GM21515 (cell line): ENCODE measurements around the gene ABCB1.

Experiments used
- ATAC-seq: cut with Tn5 transposase; IDR thresholded peaks from one replicate; pipeline ENCODE4 v1.9.1; 2021; ENCODE audit not compliant: unreplicated experiment

The ABCB1 gene

DNA sequence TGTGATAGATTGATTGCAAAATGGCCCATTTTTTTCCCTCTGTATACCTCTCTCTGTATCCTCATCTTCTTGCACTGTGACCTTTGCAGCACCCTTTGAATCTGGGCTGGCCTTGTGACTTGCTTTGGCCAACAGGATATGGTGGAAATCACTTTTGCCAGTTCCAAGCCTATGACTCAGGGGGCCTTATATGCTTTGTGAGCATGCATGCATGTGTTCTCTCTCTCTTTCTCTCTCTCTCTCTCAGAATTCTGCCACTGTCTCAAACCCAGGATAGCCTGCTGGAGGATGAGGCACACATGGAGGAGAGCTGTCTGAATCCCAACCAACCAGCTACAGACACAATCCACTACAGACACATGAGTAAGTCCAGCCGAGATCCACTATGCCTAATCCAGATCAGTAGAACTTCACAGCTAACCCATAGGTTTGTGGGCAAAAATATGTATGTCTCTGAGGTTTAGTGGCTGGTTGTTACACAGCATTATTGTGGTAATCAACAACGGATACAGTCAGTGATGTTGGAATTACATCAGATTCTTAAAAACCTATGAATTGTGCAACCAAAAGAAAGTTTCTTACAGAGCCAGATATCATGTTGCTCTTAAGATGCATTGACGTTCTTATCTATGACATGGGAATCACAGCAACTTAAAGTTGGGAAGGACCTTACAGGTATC lies 83.4 kb downstream of the ABCB1 start:
- no peak for ATAC-seq

DNA sequence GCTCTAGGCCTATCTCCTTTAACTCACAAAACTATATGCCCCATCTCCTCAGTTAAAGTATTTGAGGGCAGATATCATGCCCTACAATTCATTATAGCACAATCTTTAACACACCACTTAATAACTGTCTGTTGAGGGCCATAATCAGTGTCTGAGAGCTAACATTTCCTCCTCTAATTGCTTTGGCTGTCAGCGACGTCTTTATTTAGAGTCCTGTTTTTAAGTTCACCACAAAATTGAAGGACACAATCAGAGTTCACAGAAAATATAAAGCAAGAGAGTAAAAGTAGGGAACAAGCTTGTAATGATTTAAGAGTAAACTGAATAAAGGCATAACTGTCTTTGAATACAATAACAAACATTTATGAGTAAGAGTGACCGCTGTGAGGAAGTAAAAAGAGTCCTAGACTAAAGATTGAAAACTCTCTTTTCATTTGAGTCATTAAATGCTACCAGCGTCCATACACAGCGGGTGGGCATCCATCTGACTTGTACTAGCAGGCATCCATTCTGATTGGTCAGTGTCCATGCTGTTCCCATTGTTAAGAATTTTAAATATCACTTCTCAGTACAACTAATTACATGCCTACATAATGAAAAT lies 86.8 kb downstream of the ABCB1 start:
- no peak for ATAC-seq

DNA sequence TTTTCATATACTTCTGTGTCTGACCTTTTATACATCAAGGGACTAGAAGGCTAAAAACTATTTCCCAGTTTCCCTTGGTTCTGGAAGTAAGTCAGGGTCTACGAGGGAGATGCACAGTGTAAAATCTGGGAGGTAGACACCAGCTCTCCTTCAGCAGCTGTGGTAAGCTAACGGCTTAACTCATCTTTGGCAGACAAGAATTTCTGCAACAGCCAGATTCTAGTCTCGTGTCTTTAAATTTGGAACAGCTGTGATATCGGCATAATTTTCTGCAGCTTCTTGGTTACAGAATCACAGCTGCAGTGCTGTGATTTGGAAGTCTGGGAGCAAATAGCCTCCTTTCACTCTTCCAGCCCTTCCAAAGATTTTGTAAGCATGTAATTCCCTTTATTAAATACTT lies 87.8 kb downstream of the ABCB1 start:
- ATAC-seq, result no peak

- ATAC-seq, result no peak
These were observed 89.2 kb downstream of the ABCB1 start for GRCh38 chr7:87511510-87511909.

DNA sequence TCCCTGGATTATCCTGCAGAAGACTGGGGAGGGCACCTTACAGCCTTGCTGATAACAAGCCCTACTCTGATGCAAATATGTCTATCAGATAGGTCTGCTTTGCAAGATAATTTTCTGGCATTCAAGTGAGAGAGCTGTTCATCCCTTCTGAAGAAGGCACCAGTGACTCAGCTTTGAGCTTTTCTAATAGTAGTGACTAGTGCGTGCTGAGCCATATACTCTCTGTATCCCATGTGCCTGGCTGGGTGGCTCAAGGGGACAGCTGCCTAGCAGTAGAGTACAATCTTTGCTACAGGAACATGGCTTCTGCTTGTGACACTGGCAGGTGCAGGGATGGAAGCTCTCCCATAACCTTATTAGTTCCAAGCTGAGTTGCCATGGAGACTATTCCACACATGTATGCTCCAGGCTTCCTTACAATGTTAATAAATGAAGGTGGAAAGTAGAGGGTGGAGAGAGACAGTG lies 90.2 kb downstream of the ABCB1 start:
- ATAC-seq, result no peak

DNA sequence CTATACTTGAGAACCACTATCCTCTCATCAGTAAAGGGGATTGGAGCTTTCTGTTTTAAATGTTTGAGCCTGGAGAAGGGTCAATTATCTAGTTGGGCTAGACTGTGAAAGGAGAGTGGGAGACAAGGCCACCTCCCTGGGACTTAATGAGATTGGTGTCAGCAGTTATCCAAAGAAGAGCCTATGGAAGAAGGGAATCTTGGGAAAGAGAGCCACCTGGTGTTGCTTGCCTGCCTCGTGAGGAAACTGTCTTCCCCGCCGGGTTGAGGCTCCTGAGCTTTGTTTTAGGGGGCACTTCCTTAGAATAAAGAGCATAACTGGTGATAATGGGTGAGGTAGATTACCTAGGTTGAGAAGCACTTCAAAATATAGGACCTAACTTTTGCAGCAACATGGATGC lies 93.2 kb downstream of the ABCB1 start:
- ATAC-seq, result no peak

GRCh38 chr7:87506246-87507180 lies 94.2 kb downstream of the ABCB1 start:
- ATAC-seq, result no peak

GRCh38 chr7:87505557-87506245 lies 95.0 kb downstream of the ABCB1 start:
- peak; percentile 65 for ATAC-seq

DNA sequence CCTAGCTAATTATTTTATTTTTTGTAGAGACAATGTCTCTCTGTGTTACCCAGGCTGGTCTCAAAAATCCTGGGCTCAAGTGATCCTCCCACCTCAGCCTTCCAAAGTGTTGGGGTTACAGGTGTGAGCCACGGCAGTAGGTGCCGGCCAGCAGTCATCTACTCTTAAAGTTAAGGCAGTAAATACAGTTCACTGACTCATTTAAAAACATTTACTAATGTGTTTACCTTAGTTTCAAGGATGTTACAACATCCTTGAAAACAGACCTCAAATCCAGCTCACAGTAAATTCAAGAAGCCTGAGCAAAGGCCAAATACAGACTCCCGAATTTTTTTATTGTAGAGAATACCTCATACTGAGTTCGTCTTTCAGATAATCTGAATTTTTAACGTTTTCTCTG lies 95.6 kb downstream of the ABCB1 start:
- ATAC-seq, result no peak

GRCh38 chr7:87499494-87499893 lies 101.2 kb downstream of the ABCB1 start:
- ATAC-seq, result no peak

- ATAC-seq, result no peak
These were observed 101.8 kb downstream of the ABCB1 start for GRCh38 chr7:87498893-87499292.

GRCh38 chr7:87497482-87497881 lies 103.2 kb downstream of the ABCB1 start:
- no peak for ATAC-seq

GRCh38 chr7:87495366-87495765 lies 105.3 kb downstream of the ABCB1 start:
- ATAC-seq, result no peak

DNA sequence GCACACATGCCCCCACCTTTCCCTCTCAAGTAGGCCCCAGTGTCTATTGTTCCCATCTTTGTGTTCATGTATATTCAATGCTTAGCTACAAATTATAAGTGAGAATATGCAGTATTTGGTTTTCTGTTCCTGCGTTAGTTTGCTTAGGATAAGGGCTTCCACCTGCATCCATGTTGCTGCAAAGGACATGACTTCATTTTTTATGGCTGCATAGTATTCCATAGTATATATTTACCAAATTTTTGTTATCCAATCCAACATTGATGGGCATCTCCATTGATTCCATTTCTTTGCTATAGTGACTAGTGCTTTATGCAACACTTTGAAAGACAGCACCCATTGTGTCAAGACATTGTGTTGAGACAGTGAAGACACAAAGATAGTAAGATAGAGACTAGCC lies 106.2 kb downstream of the ABCB1 start:
- no peak for ATAC-seq

GRCh38 chr7:87483131-87483530 lies 117.6 kb downstream of the ABCB1 start:
- no peak for ATAC-seq

- no peak for ATAC-seq
These were observed 118.6 kb downstream of the ABCB1 start for GRCh38 chr7:87482115-87482514.

DNA sequence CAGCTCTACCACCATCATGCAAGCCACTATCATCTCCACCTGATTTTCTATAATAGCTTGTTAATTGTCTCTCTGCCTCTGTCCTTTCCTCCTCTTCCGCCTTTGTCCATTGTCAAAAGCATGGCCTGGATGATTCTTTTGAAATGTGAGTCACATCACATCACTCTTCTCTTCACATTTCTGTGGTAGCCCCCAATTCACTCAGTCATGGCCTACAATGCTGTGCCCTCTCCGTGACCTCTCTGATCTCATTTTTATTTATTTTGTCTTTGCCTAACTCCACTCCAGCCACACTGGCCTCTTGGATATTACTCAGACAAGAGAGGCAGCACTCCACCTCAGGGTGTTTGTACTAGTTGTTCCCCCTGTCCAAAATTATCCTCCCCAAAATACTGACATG lies 120.3 kb downstream of the ABCB1 start:
- no peak for ATAC-seq

DNA sequence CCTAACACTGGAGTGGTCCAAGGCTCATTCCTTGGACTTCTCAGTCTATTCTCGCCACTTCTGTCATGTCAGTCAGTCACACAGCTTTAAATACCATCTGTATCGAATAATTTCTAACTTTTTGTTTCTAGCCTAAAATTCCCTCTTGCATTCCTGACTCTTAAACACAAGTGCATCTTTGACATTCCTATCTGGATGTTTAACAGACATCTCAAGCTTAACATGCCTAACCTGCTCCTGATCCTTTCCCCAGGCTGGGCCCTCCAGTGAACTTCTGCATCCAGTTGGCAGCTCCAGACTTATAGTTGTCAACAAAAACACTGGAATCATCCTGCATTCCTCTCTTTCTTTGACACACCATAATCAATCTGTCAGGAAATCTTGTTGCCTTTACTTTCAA lies 120.7 kb downstream of the ABCB1 start:
- no peak for ATAC-seq

DNA sequence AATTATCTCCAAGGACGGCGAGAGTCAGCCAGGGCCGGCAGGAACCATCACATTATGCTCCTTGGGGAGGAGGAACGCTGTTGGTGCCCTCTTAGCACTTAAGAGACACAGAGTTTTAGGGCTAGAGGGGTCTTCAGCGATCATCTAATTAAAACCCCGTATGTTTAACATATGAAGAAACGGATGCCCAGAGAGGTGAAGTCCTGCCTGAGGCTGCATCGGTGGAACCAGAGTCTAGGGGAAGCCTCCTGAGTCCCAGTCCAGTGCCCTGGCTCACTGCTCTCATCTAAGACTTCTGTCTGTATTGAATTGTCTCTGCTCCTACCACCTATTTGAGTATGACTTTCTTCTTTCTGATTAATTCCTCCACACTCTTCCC lies 124.5 kb downstream of the ABCB1 start:
- no peak for ATAC-seq

GRCh38 chr7:87475359-87476178 lies 125.1 kb downstream of the ABCB1 start, which contains the start of gene ABCB4:
ABCB4 (minus strand) TSS chr7:87475680; CDS start chr7:87475465, 215 bp downstream.
- peak; percentile 31 for ATAC-seq
